AG10803 (cell line): Measurements from ENCODE around the gene LSAMP.

Experiments used
- DNase-seq: peaks from one replicate; pipeline ENCODE4 v3.0.0; 2010; ENCODE audit warnings: low read depth
- H3K4me3 ChIP-seq: 2 replicates; pipeline ENCODE4 v1.5.1; 2011; ENCODE audit warnings: mild to moderate bottlenecking, low read length, control low read depth
- CTCF ChIP-seq: conservative IDR thresholded peaks from 2 replicates; pipeline ENCODE4 v1.5.1; 2011; ENCODE audit warnings: mild to moderate bottlenecking, low read length, control low read depth, inconsistent platforms

The LSAMP gene

GRCh38 chr3:116445311-116445841, at the start of gene LSAMP:
Gene LSAMP (minus strand): TSS chr3:116445487.
- TF ChIP-seq CTCF = no peak
- peak; percentile 23 for DNase-seq
- H3K4me3 ChIP-seq = peak within 1 kb of the TSS; percentile 61

GRCh38 chr3:116492379-116492778, 47.1 kb upstream of the LSAMP start:
- no peak overlapping the region for H3K4me3 ChIP-seq
- no peak for DNase-seq
- no peak for TF ChIP-seq CTCF

GRCh38 chr3:116483135-116483534, 37.8 kb upstream of the LSAMP start:
- no peak overlapping the region for H3K4me3 ChIP-seq
- TF ChIP-seq CTCF = no peak
- no peak for DNase-seq

GRCh38 chr3:116476691-116477090, 31.4 kb upstream of the LSAMP start:
- no peak for DNase-seq
- no peak overlapping the region for H3K4me3 ChIP-seq
- no peak for TF ChIP-seq CTCF

GRCh38 chr3:116474801-116475200, 29.5 kb upstream of the LSAMP start:
- DNase-seq = no peak
- no peak overlapping the region for H3K4me3 ChIP-seq
- no peak for TF ChIP-seq CTCF

- TF ChIP-seq CTCF = no peak
- no peak for DNase-seq
Measured at GRCh38 chr3:116474032-116474780, 28.9 kb upstream of the LSAMP start.

GRCh38 chr3:116473602-116474001, 28.3 kb upstream of the LSAMP start:
- no peak for TF ChIP-seq CTCF
- H3K4me3 ChIP-seq = no peak overlapping the region
- DNase-seq = peak; percentile 3

More at GRCh38 chr3:116474032-116474780, 28.9 kb upstream of the LSAMP start:
- no peak overlapping the region for H3K4me3 ChIP-seq
